ENCODE measurements around the gene RXYLT1.

- TF ChIP-seq CTCF (IDR thresholded peaks at IDR 0.05) (no peak), POLR2A (IDR thresholded peaks at IDR 0.05) (no peak)
These were observed 2.8 kb downstream of the RXYLT1 start for GRCh38 chr12:63782466-63782865.
